ENCODE measurements around the gene CASS4.
A peak's percentile ranks its signal among the peaks of the same experiment; 100 is the strongest.

Gene CASS4

GRCh38 chr20:56422824-56423189 is 10.7 kb downstream of the CASS4 start:
- DNase-seq (ENCODE audit: low read depth in 1 of 2, low spot score in 1 of 2), result no peak

- no peak for DNase-seq (ENCODE audit: low read depth in 1 of 2, low spot score in 1 of 2)
Measured at GRCh38 chr20:56423211-56423610, 11.2 kb downstream of the CASS4 start.

GRCh38 chr20:56423886-56424285 is 11.8 kb downstream of the CASS4 start:
- no peak for DNase-seq (ENCODE audit: low read depth in 1 of 2, low spot score in 1 of 2)

DNA sequence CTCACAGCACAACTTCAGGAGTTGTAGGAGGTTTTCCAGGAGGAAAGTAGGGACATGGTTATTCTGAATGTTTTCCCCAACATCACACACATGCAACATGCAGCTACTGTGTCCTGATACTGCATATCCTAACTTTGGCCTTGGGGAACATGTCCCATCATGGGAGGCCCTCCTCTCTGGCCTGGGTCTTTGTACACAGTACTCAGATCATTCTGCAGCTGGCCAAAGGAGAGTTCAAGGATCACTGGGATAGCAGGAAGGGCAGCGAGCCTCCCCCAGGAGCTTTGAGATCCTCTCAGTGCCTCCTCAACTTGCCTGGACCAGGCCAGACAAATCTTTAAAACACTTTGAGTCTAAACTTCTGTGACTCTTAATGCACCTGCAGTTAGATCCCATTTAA is 12.9 kb downstream of the CASS4 start:
- DNase-seq (ENCODE audit: low read depth in 1 of 2, low spot score in 1 of 2), result no peak

DNA sequence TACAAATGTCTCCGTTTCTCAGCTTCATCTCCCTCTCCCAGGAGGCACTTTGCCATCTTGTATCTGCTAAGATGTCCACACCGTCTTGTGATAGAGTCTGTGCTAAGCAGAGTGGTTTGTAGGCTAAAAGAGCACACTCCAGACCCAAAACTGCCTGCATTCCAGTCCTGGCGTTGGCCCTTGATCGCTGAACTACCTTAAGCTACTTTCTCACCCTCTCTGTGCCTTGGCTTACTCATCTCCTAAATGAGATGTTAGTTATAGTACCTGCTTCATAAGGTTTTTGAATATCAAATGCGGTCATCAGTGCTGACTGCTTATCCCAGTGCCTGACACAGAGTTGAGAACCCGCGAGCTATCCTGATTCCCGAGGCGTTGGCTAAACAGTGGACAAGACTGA is 14.0 kb downstream of the CASS4 start:
- DNase-seq (ENCODE audit: low read depth in 1 of 2, low spot score in 1 of 2), result no peak

- no peak for DNase-seq (ENCODE audit: low read depth in 1 of 2, low spot score in 1 of 2)
Measured at GRCh38 chr20:56426926-56427325, 14.9 kb downstream of the CASS4 start.

DNA sequence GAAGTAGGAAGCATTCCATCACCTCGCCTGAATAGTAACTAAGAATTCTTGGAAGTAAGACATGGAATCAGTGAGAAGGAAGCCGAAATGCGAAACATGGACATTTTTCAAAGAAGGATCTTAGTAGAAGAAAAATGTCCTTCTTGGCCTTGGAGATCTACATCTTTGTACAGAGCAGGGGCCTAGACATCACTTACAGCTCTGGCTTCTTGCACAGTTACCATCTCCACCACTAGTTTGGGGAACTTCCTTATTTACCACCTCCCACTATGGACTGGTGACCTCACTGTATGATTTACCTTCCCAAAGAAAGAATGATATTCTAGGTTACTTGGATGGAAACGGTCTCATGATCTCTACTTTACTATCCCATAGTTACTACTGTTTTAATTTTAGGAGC is 15.7 kb downstream of the CASS4 start:
- DNase-seq (ENCODE audit: low read depth in 1 of 2, low spot score in 1 of 2), result no peak

GRCh38 chr20:56428410-56428809 is 16.4 kb downstream of the CASS4 start:
- DNase-seq (ENCODE audit: low read depth in 1 of 2, low spot score in 1 of 2), result no peak

DNA sequence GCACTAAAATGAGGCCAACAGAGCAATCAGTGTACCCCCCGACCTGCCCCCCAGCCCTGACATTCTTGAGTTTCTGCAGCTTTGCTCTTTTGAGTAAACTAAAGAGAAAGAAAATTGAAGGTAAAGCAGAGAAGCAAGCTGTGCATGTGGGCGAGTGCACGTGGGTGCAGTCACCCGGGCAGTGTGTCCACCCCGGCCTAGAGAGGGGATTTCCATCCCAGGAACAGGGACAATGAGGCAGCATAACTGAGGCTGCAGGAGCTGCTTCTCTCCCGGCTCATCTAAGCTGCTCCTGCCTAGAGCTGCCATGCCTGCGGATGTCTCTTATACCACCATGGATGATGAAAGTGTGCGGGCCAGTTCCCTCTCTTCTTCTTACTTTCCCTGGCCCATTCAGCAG is 16.8 kb downstream of the CASS4 start:
- DNase-seq (ENCODE audit: low read depth in 1 of 2, low spot score in 1 of 2), result no peak

GRCh38 chr20:56429502-56429901 is 17.4 kb downstream of the CASS4 start:
- no peak for DNase-seq (ENCODE audit: low read depth in 1 of 2, low spot score in 1 of 2)

DNA sequence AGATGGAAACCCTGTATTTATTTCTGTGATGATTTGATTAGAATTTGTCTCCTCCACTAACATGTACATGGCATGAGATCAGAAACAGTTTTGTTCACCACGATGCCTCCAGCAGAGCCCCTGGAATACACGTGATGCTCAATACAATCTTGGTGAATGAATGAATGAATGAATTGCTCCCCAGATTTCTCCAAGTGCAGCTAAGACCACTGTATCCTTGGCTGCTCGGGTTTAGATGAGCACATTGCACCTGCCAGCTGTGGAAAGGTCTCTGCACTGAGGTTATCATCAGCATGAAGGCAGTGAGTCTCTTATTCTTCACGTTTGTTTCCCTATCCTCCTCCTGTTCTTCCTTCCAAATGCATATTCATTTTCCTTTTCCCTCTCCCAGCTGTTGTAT is 17.9 kb downstream of the CASS4 start:
- DNase-seq (ENCODE audit: low read depth in 1 of 2, low spot score in 1 of 2), result no peak

DNA sequence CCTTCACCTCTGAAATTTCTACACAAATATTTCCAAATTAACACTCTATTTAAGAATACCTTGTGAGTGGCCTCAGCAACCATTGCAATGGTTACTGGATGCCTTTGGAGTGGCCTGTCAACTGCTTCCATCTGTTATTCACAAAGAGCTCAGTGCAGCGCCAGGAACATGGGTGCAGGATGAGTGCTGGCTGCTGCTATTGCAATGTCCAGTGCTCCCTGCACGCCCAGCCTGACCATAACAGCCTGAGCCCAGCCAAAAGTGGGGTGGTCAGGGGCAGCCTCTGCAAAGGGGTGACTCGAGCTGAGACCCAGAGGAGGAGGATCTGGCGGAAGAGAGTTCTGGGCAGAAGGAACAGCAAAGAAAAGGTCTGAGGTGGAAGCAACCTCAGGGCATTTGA is 18.4 kb downstream of the CASS4 start:
- no peak for DNase-seq (ENCODE audit: low read depth in 1 of 2, low spot score in 1 of 2)

GRCh38 chr20:56430957-56431356 is 18.9 kb downstream of the CASS4 start:
- DNase-seq (ENCODE audit: low read depth in 1 of 2, low spot score in 1 of 2), result no peak

DNA sequence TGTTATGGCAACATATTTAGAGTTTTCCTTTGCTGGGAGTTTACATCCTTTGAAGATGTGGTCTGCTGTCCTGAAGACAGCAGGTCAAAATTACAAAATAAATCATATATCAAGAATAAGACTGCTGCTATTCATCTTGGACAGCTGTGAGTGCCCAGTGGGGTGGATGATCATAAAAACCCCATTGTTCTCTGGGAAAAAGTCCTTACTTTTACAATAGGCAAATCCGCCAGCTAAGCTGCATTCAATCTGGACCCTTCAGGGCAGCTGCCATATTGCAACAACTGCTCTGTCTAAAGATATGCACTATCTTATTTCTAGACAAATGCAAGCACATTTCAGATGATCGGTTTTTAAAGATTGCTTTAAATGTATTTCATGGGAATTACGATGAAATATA is 19.4 kb downstream of the CASS4 start:
- DNase-seq (ENCODE audit: low read depth in 1 of 2, low spot score in 1 of 2), result no peak

DNA sequence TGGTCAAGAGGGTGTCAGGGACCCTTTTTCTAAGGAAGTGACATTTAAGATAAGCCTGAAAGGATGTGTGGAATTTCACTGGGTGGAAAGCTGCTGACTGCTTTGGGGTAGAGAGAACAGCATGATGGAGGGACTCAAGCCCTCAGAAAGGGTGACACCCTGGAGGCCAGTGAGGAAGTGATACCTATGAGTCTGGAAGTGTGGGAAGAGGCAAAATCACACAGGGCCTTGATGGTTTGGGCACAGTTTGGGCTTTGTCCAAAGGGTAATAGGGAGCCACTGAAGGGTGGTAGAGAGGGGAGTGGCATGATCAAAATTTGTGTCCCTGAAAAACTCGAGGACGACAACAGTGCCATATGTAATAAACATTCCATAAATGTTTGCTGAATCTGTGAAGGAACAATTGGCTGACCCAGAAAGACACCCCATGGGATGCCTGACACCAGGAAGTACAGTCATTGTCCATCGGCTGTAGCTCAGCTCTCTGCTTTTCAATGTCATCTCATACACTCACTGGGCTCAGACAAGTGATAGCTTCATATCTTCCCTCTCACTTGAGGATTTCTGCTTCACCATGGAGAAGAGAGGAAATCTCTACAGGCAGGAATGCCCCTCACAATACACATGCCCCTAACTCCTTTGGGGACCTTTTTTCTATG is 21.3 kb downstream of the CASS4 start:
- no peak for DNase-seq (ENCODE audit: low read depth in 1 of 2, low spot score in 1 of 2)

DNA sequence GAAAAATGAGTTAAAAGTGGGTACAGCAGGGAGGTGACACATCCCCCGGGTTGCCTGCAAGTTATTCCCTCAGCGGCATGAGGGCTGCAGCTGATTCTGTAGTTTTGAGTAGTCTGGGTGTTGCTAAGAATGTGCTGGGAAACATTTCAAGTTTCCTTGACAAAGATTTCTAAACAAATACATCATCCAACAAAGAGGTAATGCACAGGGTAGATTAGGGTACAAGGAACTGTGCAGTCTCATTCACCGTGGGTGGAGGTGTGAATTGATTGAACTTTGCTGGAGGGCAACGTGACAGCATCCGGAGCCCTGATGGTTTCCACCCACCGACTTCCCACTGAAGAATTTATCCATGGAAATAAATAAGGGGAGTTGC is 21.8 kb downstream of the CASS4 start:
- DNase-seq (ENCODE audit: low read depth in 1 of 2, low spot score in 1 of 2), result no peak

DNA sequence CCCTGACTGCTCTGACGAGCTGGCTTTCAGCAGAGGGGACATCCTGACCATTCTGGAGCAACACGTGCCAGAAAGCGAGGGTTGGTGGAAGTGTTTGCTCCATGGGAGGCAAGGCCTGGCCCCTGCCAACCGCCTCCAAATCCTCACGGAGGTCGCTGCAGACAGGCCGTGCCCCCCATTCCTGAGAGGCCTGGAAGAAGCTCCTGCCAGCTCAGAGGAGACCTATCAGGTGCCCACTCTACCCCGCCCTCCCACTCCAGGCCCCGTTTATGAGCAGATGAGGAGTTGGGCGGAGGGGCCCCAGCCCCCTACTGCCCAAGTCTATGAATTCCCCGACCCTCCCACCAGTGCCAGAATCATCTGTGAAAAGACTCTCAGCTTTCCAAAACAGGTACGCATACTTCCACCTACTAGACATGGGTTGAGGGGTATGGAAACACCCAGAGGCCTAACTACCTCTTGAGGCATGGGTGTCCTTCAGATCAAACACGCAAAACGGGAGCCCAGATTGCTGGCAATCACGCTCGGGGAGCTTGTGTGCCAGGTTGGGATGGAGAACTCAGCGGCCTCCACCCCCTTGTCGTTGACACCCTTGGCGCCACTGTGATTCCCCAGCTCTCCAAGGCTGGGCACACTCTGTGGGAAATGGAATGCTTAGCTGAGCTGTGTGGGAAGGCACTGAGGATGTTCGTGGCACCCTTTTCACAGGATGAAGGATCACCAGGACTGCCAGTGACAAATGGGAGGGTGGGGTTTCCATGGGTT is 25.3 kb downstream of the CASS4 start:
- DNase-seq (ENCODE audit: low read depth in 1 of 2, low spot score in 1 of 2), result no peak

DNA sequence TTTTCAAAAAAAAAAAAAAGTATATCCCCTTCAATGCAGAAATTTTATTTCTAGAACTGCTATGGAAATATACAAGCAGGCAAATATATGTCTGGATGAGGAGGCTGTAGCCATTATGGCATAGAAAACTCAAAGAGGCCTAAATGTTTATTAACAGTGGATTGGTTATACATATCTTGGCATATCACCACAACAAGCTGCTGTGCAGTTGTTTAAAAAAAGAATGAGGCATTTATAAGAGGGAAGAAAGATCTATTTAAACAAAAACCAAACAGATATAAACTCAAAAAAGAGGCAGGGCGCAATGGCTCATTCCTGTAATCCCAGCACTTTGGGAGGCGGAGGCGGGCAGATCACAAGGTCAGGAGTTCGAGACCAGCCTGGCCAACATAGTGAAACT is 26.2 kb downstream of the CASS4 start:
- no peak for DNase-seq (ENCODE audit: low read depth in 1 of 2, low spot score in 1 of 2)

GRCh38 chr20:56439771-56440291 is 27.8 kb downstream of the CASS4 start:
- no peak for DNase-seq (ENCODE audit: low read depth in 1 of 2, low spot score in 1 of 2)

- peak in 1 of 2 donors; percentile 48 for DNase-seq (ENCODE audit: low read depth in 1 of 2, low spot score in 1 of 2)
Measured at GRCh38 chr20:56440346-56441007, 28.4 kb downstream of the CASS4 start.

GRCh38 chr20:56442389-56443365 is 30.6 kb downstream of the CASS4 start:
- DNase-seq (ENCODE audit: low read depth in 1 of 2, low spot score in 1 of 2), result no peak

Measured in activated CD4-positive, alpha-beta T cell treated with anti-CD3 and anti-CD28 coated beads, Interleukin-2, amount 50 U/mL, for 24 hours (primary cell).